HG03354 (cell line): ENCODE measurements around the gene OR7D4.
"Not testable (repeated sequence)": the region's sequence is repeated elsewhere in the genome, so short reads cannot be mapped to it uniquely, and the experiment has no call there.

ENCODE experiments used
- ATAC-seq: cut with Tn5 transposase; IDR thresholded peaks from one replicate; pipeline ENCODE4 v1.9.1; 2021; ENCODE audit warnings: mild to moderate bottlenecking; ENCODE audit not compliant: unreplicated experiment, poor library complexity, severe bottlenecking

The OR7D4 gene

DNA sequence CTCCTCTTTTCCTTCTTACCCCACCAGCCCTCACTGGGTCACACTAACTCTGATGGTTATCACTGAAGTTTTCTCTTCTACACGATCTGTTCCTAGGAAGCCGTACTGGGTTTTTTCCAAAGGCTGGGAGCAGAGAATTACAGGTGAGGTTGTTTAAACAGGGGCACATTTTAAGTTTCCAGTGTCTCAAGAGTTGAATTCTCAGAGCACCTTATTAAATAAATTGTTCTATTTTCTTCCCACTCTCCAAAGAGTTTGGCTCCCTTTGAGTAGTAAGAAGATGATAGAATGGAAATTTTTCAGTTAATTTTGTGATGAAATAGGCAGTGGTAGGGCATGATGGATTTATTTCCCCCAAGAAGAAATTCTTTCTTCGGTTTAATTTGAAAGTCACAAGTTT lies at the start of gene OR7D4:
Gene OR7D4 (minus strand): TSS at position 101 of the 400 bp plus-strand sequence. CDS start 4,752 bp downstream, outside the sequence.
- ATAC-seq, result no peak

DNA sequence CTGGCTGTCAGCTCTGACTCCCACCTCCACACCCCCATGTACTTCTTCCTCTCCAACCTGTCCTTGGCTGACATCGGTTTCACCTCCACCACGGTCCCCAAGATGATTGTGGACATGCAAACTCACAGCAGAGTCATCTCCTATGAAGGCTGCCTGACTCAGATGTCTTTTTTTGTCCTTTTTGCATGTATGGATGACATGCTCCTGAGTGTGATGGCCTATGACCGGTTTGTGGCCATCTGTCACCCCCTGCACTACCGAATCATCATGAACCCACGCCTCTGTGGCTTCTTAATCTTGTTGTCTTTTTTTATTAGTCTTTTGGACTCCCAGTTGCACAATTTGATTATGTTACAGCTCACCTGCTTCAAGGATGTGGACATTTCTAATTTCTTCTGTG lies 31.8 kb upstream of the OR7D4 start:
- ATAC-seq, result no peak

- ATAC-seq, result no peak
Measured at GRCh38 chr19:9250630-9251029, 31.2 kb upstream of the OR7D4 start, which contains the start of gene OR7E24. Gene OR7E24, plus strand, starts transcription at chr19:9250930. Its CDS starts 114 bp downstream, at chr19:9251044.

- ATAC-seq, result no peak
Measured at GRCh38 chr19:9205501-9206113, 13.8 kb downstream of the OR7D4 start.

DNA sequence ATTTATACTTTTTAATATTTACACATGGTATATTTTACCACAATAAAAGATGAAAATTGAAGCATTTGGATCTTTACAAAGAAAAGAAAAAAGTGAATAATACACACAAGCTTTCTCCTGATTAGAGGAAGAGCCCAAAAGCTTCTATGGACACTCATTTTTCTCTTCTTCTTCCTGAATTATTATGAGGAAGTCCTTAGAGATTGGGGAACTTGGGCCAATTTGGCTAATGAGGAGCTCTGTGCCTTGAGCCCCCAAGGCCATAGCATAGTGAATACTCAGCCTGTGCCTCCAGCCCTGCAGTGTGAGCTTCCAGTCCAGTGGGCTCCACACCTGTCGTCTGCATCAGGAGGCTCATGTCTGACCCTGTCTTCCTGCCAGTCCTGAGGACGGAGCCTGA lies 21.3 kb downstream of the OR7D4 start:
- ATAC-seq, result not testable (repeated sequence)

GRCh38 chr19:9189535-9189934 lies 29.9 kb downstream of the OR7D4 start:
- ATAC-seq, result no peak

DNA sequence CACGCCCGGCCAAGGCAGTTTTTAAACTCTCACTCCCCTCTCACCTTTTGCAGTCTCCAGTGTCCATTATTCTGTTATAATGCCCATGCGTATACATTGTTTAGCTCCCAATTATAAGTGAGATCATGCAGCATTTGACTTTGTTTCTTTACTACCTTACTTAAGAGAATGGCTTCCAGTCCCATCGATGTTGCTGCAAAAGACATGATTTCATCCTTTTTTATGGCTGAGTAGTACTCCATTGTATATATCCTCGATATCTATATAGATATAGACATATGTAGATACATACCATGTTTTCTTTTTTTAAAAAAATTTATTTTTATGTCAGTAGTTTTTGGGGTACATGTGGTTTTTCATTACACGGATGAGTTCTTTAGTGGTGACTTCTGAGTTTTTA lies 32.2 kb downstream of the OR7D4 start:
- no peak for ATAC-seq

DNA sequence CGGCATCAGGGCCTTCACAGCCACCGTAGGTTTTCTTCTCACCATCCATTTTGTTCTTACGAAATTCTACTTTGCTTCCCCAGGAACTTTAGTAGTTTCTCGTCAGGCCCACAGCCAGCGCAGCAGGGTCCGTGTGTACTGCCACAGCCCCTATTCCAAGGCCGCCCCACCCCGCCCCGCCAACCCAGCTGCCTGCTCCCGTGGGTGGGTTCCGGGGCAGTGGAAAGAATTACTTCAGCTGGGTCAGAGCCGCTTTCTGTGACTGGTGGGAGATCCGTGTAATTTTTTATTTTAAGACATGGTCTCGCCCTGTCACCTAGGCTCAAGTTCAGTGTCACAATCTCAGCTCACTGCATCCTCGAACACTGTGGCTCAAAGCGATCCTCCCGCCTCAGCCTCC lies 36.4 kb downstream of the OR7D4 start:
- no peak for ATAC-seq

DNA sequence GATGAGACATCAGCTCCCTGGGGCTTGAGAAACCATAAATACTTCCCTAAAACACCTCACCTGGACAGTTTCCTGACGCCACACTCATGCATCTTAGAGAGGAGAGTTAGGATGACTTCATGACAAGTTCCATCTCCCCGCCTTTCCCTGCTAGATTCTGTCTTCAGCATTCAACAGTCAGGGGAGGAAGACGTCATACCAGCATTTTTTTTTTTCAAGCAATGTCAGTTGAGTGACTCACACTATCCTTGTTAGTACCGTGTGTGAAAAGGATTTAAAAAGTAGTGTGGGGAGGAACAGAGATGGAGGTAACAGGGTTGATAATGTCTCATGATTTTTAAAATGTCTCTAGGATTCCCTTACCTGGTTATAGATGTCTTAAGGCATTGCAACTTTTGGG lies 40.5 kb downstream of the OR7D4 start, which contains the start of gene OR7D2:
Gene OR7D2 (plus strand): TSS at position 79 of the 400 bp plus-strand sequence. CDS start 6,803 bp downstream, outside the sequence.
- no peak for ATAC-seq

GRCh38 chr19:9175326-9175725 lies 44.1 kb downstream of the OR7D4 start:
- ATAC-seq, result no peak

GRCh38 chr19:9171393-9171991 lies 47.9 kb downstream of the OR7D4 start:
- ATAC-seq, result no peak

DNA sequence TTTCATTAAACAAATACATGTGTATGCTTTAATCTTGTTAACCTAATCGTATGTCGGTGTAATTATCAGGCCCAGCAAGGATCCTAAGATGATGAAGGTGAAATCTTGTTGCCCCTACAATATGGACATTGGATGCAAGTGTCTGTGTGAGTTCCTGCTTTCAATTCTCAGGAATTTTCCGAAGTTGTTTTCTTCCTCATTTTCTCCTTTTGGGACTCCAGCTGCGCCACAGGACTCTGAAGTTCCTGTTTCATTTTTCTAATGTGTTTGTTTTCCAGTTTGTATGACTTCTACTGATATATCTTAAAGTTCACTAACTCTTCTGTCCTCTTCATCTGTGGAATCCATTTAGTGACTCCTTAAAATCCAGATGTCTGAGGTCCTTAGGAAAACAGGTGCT lies 52.5 kb downstream of the OR7D4 start:
- no peak for ATAC-seq

DNA sequence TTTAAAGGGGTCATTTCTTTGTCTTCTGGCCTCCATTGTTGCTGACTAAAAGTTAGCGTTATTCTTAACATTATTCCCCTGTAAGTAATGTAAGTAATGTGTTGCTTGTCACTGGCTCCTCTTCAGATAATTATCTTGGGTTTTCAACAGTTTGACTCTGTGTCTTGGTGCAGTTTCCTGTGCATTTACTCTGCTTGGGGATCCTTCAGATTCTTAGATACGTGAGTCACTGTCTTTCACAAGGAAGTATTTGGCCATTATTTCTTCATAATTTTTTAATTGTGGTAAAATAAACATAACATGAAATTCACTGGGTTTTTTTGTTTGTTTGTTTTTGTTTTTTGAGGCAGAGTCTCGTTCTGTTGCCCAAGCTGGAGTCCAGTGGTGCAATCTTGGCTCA lies 54.1 kb downstream of the OR7D4 start:
- no peak for ATAC-seq

DNA sequence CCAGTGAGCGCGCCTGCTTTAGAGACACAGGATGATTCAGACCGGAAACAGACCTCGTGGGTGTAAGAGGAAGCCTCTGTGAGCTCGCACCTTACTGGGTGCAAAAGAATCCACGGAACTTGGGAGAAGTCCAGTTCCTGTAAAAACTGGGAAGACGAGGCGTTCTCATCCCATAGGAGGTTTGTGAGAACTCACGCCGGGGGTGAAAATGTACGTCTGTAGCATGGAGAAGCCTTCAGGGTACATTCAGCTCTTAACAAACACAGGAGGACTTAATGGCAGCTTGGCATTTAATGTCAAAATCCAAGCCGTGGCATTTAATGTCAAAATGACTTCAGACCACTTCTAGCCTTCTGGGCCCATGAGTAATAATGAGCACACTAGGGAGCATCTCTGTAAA lies 58.0 kb downstream of the OR7D4 start:
- ATAC-seq, result no peak
